ENCODE measurements around the gene ADCK1.

DNA sequence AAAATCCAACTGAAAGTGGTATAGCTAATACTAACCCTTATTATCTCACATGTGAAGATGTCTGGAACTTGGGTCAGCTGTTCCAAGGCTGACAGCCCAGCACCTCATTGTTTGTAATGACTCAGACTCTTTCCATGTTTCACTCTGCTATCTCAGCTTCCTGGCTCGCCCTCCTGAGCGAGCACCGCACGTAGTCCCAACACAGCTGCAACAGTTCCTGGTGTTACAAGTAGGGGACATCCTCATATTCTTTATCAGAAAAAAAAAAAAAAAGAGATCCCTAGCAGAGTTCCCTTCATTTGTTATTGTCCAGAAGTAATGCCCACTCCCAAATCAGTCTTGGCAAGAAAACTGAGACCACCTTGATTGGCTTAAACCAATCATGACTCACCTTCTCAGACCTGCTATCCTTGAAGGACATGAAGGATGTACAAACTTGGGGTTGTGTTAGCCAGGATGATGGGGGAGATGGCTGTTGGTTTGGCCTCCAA, 92.5 kb downstream of the ADCK1 start:
- TF ChIP-seq, protein P1, sequence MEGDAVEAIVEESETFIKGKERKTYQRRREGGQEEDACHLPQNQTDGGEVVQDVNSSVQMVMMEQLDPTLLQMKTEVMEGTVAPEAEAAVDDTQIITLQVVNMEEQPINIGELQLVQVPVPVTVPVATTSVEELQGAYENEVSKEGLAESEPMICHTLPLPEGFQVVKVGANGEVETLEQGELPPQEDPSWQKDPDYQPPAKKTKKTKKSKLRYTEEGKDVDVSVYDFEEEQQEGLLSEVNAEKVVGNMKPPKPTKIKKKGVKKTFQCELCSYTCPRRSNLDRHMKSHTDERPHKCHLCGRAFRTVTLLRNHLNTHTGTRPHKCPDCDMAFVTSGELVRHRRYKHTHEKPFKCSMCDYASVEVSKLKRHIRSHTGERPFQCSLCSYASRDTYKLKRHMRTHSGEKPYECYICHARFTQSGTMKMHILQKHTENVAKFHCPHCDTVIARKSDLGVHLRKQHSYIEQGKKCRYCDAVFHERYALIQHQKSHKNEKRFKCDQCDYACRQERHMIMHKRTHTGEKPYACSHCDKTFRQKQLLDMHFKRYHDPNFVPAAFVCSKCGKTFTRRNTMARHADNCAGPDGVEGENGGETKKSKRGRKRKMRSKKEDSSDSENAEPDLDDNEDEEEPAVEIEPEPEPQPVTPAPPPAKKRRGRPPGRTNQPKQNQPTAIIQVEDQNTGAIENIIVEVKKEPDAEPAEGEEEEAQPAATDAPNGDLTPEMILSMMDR (IDR thresholded peaks at IDR 0.05): no peak
- no peak for TF ChIP-seq POLR2A (IDR thresholded peaks at IDR 0.05)

Measured in right lobe of liver (tissue), 4 donors.